HG02852 (cell line): Measurements from ENCODE around the gene NYNRIN.
A peak's percentile ranks its signal among the peaks of the same experiment; 100 is the strongest.

Source experiments
- ATAC-seq: cut with Tn5 transposase; IDR thresholded peaks from one replicate; pipeline ENCODE4 v1.9.1; 2021; ENCODE audit warnings: mild to moderate bottlenecking, moderate library complexity; ENCODE audit not compliant: unreplicated experiment

NYNRIN gene

GRCh38 chr14:24430143-24430681 lies 31.4 kb downstream of the NYNRIN start:
- peak; percentile 64 for ATAC-seq

- no peak for ATAC-seq
These were observed 32.1 kb downstream of the NYNRIN start for GRCh38 chr14:24430682-24431568.

GRCh38 chr14:24431569-24432258 lies 32.9 kb downstream of the NYNRIN start:
- ATAC-seq: peak; percentile 46

GRCh38 chr14:24432259-24433131 lies 33.7 kb downstream of the NYNRIN start:
- ATAC-seq: no peak

- ATAC-seq: no peak
These were observed 35.2 kb downstream of the NYNRIN start for GRCh38 chr14:24434036-24434435.

DNA sequence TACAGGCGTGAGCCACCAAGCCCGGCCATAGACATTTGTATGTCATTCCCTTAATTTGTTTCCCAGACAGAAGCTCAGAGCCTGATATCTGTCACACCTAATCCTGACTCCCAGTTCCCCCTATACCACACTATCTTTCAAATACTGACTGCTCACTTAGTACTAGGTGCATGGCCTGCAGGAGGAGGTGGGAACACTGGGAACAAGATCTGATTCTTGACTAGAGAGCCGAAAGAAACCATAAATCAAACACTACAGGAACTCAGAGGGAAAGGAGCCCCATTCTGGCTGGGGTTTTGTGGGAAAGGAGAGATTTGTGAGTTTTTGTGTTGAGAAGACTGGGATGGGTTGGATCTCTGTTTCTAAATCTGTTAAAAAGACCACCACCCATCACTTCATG lies 35.9 kb downstream of the NYNRIN start:
- no peak for ATAC-seq

DNA sequence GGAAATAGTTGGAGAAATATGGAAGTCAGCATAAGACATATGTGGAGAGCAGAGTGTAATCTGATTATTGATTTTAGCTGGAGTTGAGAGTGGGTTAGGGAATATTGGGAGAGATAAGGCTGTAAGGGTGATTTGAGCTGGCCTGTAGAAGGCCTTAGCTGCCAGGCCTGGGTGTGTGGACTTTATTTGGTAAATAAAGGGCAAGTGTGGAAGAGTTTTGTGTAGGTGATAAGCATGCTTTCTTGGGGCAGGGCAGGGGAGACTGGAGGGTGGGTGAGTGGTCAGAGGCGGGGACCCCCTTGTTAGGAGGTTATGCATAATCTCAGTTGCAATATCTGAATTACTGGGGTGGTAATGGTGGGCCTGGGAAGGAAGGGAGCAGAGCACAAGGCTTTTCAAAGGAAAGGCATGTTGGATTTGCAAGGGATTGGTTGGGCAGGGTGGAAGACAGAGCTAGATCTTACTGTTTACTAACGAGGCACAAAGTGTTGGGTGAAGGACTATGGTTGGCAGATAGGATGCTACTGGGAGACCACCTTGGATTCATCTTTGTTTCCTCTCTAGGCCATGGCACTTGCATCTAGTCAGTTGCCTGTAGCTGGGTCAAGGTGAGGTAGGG lies 36.5 kb downstream of the NYNRIN start:
- ATAC-seq: no peak

DNA sequence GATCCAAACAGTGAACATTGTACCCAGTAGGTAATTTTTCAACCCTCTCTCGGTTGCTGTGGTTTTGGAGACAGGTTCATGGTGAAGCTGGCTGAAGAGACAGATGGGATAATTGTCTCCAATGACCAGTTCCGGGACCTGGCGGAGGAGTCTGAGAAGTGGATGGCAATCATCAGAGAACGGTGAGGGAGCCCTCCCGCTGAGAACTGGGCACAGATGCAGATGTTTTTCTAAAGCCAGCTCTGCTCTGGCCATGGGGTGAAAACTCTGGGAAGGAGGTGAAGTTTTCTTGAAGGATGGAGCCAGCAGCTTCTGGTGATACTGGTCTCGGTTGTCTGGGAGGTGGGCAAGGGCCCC lies 37.2 kb downstream of the NYNRIN start:
- ATAC-seq: no peak

GRCh38 chr14:24436355-24437019 lies 37.7 kb downstream of the NYNRIN start:
- no peak for ATAC-seq

DNA sequence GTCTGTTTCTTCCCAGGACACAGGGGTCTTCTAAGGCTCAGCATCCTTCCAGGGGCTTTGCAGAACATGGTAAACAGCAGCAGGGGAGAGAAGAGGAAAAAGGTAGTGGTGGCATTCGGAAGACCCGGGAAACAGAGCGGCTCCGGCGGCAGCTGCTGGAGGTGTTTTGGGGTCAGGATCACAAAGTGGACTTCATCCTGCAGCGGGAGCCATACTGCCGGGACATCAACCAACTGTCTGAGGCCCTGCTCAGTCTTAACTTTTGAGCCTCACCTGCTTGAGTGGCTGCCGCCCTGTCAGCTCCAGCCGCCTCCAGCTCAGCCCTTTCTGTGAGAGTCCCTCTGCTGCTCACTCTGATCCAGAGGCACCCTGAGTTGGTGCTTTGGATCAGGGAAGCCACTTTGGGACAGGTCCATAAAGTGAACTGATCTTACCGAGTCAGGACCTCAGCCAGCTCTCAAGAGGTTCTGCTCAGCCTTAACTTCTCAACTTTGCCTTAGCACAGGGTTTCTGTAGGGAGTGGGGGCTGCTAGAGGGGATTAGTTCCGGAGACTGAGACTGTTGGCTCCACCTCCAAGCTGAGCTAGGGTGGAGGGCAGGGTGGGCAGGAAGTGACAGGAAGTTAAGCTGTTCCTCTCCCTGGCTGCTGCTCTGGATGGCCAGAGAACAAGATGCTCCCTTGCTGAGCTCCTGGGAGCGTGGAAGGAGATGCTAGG lies 38.4 kb downstream of the NYNRIN start:
- ATAC-seq: no peak

DNA sequence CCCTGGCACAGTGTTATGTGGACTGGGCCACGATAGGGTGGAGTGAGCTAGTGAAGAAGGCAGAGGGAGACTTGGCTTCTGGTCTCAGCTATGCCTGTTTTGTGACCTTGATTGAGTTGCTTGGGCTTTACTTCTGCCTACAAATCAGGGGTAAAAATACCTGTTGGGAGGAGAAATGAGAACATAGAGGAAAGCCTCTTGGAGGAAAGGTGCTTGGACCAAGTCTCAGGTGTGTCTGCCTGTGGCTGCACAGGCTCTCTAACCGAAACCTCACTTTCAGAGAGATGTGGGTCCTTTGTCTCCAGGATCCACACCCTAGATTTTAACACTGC lies 38.9 kb downstream of the NYNRIN start:
- ATAC-seq: no peak

DNA sequence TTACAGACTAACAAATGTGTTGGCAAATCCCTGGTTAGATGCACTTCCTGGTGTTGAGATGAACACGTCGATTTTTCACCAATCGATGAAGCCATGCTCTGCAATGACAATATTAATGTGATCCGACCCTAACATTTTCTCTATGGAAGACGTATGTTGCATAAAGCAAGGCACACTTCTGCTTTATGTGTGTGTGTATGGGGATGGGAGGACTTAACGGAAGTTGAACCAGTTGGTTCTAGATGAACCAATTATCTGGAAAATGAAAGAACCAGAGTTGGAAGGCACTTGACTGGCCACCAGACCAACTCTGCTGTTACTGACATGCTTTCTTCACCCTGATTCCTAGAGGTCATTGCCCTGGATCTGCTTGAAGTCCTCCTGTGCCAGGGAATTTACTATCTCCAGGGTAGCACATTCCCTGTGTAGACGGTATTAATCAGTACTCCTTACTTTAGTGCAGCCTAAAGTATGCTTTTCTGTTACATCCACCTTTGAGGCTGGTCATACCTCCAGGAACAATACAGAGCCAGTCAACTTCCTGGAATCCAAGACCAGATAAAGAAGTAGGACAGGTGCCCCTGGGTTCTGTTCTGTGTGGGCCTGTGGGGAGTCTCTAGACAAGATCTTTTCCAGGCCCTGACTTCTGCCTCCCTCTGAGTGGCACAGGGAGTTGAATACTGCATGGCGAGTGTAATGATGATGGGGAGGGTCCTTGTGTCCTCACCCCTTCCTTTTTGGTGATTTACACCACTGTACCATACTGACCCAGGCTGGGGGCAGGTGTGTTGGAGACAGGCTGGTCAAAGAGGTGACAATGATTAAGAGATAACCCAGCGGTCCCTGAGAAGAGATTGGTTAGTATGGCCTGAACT lies 39.7 kb downstream of the NYNRIN start:
- ATAC-seq: no peak

DNA sequence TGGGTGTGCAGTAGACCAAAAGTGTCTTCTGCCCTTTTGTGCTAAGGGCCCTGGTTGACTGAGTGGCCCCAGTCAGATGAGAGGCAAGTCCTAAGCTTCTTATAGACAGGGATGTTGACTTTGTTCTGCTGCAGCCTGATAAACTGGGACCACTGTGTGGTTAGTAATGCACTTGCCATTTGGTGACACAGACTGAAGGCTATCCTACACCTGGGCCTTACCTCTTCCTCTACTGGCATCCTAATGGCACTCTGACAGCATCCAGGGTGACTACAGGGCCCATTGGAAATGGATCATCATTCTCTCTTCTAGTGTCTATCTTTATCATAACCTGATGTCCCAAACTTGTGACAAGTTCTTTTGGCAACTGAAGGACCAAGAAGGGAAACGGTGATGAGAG lies 40.5 kb downstream of the NYNRIN start:
- ATAC-seq: no peak

- ATAC-seq: no peak
These were observed 41.2 kb downstream of the NYNRIN start for GRCh38 chr14:24439830-24440605.

DNA sequence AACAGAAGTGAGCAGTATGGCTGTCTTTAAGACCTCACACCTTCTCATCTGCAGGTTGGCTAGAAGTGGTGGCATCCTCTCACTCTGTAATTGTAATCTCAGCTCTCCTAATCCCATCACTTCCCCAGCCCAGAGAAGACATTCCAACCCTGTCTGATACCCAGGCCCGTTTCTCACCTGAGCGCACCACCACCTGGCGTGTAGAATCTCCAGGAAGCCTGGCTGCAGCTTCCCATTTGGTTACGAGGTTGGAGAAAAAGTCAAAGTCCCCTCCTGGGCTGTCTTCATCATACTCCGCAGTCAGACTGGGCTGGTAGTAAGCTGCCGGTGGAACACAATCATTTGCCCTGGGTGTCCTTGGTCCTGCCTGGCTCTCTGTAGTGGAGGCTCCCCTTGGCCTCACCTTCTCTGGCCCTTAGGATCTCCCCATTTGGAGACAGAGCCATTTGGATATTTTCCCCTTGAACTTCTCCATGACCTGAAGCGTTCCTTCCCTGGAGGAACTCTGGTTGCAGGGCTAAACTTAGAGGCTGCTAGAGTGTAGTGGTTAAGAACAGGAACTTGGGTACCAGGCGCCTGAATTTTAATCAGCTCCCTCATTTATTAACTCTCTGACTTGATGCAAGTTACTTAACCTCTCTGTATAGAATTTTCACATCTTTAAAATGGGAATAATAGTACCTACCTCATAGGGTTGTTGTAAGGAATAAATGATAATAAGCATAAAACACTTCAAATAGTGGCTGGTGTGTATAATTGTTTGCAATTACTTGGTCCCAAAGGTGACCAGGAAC lies 42.0 kb downstream of the NYNRIN start:
- ATAC-seq: no peak

DNA sequence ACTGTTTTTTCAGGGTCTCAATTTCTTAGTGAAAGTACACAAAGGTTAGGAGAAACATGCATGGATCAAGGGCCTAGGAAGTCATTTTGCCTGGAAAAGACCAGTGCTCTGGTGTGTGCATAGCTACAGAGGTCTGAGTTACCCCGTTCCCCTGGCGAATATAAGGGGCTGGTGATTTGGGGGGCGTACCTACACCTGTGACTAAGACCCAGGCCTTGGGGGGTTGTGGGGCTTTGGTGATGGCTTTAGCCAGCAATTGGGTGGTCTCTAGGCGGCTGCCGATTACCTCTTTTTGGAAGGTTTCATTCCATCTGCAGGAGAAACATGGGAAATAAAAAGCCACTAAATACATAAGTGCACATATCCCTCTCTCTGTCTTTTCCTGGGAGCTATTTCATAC lies 42.7 kb downstream of the NYNRIN start:
- ATAC-seq: no peak

DNA sequence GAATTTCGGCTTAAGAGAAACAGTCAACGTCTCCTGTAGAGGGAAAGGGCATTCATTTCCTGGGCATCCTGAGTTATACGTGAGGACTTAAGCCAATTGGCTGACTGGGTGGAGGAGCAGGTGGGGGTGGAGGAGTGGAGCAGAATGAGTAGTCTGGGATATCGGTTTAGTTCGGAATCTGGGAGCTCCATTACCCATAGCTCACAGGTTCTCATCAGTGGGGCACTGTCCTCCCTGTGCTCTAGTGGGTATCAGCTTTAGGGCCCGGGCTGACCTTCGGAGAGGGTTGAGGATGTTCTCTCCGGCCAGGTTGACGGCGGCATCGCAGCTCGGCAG lies 43.1 kb downstream of the NYNRIN start:
- ATAC-seq: no peak
